CD8-positive, alpha-beta T cell (primary cell): ENCODE measurements around the gene CLASP2. TPM values are rescaled to one million over a fixed set of nuclear protein-coding genes. Genes with fewer than 3 reads are reported as not detected.

Experiments used
- total RNA-seq, 46 experiments: library from RNA in 2 of 46; stranded (reverse) in 2 of 46; gene quantifications; one replicate each; pipeline ENCODE4 v1.2.3 and lab custom pipeline; 2021 to 2026

The CLASP2 gene
- total RNA-seq, 2 experiments from 2014 or later: 62.6 to 63.2 TPM

Other genes starting within 250 kb of the CLASP2 start
- 10 to 100 TPM; 84.7 to 92.4 TPM for gene PDCD6IP, start 80.4 kb upstream of the CLASP2 start, total RNA-seq